GM06990 (cell line): Measurements from ENCODE around the gene RNASE3.
"Not testable (repeated sequence)": the region's sequence is repeated elsewhere in the genome, so short reads cannot be mapped to it uniquely, and the experiment has no call there.

Experiments used
- DNase-seq: peaks from one replicate; pipeline ENCODE4 v3.0.0-alpha.2; 2011; ENCODE audit not compliant: insufficient read length; ENCODE audit errors: extremely low read depth
- H3K27me3 ChIP-seq: replicated peaks from 2 replicates; pipeline ENCODE4 v1.6.0; 2011; ENCODE audit warnings: low read length; ENCODE audit not compliant: control insufficient read depth, insufficient read depth
- H3K36me3 ChIP-seq: 2 replicates; pipeline ENCODE4 v1.5.1; 2011; ENCODE audit warnings: low read length; ENCODE audit not compliant: control insufficient read depth, insufficient read depth
- H3K4me3 ChIP-seq: replicated peaks from 2 replicates; pipeline ENCODE4 v1.5.1; 2011; ENCODE audit warnings: low read depth, mild to moderate bottlenecking, control low read depth, low read length
- CTCF ChIP-seq: IDR thresholded peaks from 2 replicates; pipeline ENCODE4 v1.5.1; 2011; ENCODE audit warnings: low read length, control low read depth, mild to moderate bottlenecking, inconsistent platforms; ENCODE audit not compliant: insufficient read depth, poor library complexity, severe bottlenecking

RNASE3 gene

GRCh38 chr14:20891126-20891825 is at the start of gene RNASE3:
RNASE3 (plus strand) TSS chr14:20891385; CDS start chr14:20891687, 302 bp downstream.
- H3K27me3 ChIP-seq, DNase-seq, H3K36me3 ChIP-seq, H3K4me3 ChIP-seq: not testable (repeated sequence)

GRCh38 chr14:20846560-20846959 is 44.6 kb upstream of the RNASE3 start:
- H3K36me3 ChIP-seq, result no peaks in the 10 kb centered on the region
- no peaks in the 10 kb centered on the region for H3K27me3 ChIP-seq
- H3K4me3 ChIP-seq, result no peak overlapping the region
- TF ChIP-seq CTCF, result no peak
- no peak for DNase-seq

- no peak for TF ChIP-seq CTCF
- DNase-seq, result no peak
- Histone ChIP-seq H3K27me3 (no peaks in the 10 kb centered on the region), H3K36me3 (no peaks in the 10 kb centered on the region), H3K4me3 (no peak overlapping the region)
Observed at GRCh38 chr14:20848316-20848954, 42.8 kb upstream of the RNASE3 start.

GRCh38 chr14:20848955-20849570 is 42.1 kb upstream of the RNASE3 start:
- TF ChIP-seq CTCF, result no peak
- DNase-seq, result no peak
- Histone ChIP-seq H3K4me3 (no peak overlapping the region), H3K36me3 (no peaks in the 10 kb centered on the region), H3K27me3 (0 out of 2 replicates have a peak, but pooled peaks cover 3% of the 10 kb centered on the region)

GRCh38 chr14:20853042-20853441 is 38.1 kb upstream of the RNASE3 start:
- H3K4me3 ChIP-seq, result no peak overlapping the region
- no peaks in the 10 kb centered on the region for H3K36me3 ChIP-seq
- TF ChIP-seq CTCF, result no peak
- H3K27me3 ChIP-seq, result 0 out of 2 replicates have a peak, but pooled peaks cover 3% of the 10 kb centered on the region
- no peak for DNase-seq

GRCh38 chr14:20855652-20856291 is 35.4 kb upstream of the RNASE3 start:
- Histone ChIP-seq H3K4me3 (no peak overlapping the region), H3K27me3 (0 out of 2 replicates have a peak, but pooled peaks cover 3% of the 10 kb centered on the region), H3K36me3 (no peaks in the 10 kb centered on the region)
- TF ChIP-seq CTCF, result peak; percentile 71
- peak; percentile 16 for DNase-seq
